NCI-H748 (cell line): ENCODE measurements around the gene VSIG10L2.
A peak's percentile ranks its signal among the peaks of the same experiment; 100 is the strongest.

Source experiments
- DNase-seq: peaks from one replicate; lab custom pipeline; 2025; ENCODE audit not compliant: unreplicated experiment; lab: John Stamatoyannopoulos, UW

The VSIG10L2 gene

GRCh38 chr11:125929445-125930075 lies 16.3 kb upstream of the VSIG10L2 start:
- no peak for DNase-seq

GRCh38 chr11:125930076-125930450 lies 15.8 kb upstream of the VSIG10L2 start:
- no peak for DNase-seq

- no peak for DNase-seq
Observed at GRCh38 chr11:125931116-125931515, 14.7 kb upstream of the VSIG10L2 start.

- DNase-seq: no peak
Observed at GRCh38 chr11:125931668-125932067, 14.2 kb upstream of the VSIG10L2 start.

- no peak for DNase-seq
Observed at GRCh38 chr11:125932301-125932700, 13.5 kb upstream of the VSIG10L2 start.

GRCh38 chr11:125933030-125933813 lies 12.6 kb upstream of the VSIG10L2 start:
- DNase-seq: no peak

GRCh38 chr11:125934473-125934872 lies 11.4 kb upstream of the VSIG10L2 start:
- no peak for DNase-seq

- DNase-seq: no peak
Observed at GRCh38 chr11:125935056-125935455, 10.8 kb upstream of the VSIG10L2 start.

- DNase-seq: no peak
Observed at GRCh38 chr11:125935618-125936199, 10.1 kb upstream of the VSIG10L2 start.

- no peak for DNase-seq
Observed at GRCh38 chr11:125938418-125938817, 7.4 kb upstream of the VSIG10L2 start.

- peak; percentile 14 for DNase-seq
Observed at GRCh38 chr11:125939081-125939521, 6.7 kb upstream of the VSIG10L2 start.

- no peak for DNase-seq
Observed at GRCh38 chr11:125940145-125940544, 5.7 kb upstream of the VSIG10L2 start.

GRCh38 chr11:125941267-125941618 lies 4.6 kb upstream of the VSIG10L2 start:
- no peak for DNase-seq

- DNase-seq: peak; percentile 63
Observed at GRCh38 chr11:125941619-125942611, 3.9 kb upstream of the VSIG10L2 start.

GRCh38 chr11:125942771-125943428 lies 2.9 kb upstream of the VSIG10L2 start:
- no peak for DNase-seq

- DNase-seq: no peak
Observed at GRCh38 chr11:125943661-125944349, 2.0 kb upstream of the VSIG10L2 start.

GRCh38 chr11:125944350-125945010 lies 1.4 kb upstream of the VSIG10L2 start:
- DNase-seq: no peak

- DNase-seq: no peak
Observed at GRCh38 chr11:125945011-125945796, 640 bp upstream of the VSIG10L2 start.
